Activated CD4-positive, alpha-beta T cell treated with anti-CD3 and anti-CD28 coated beads, Interleukin-2, amount 50 U/mL, for 16 hours (primary cell): ENCODE measurements around the gene GID8.
"Not testable (repeated sequence)": the region's sequence is repeated elsewhere in the genome, so short reads cannot be mapped to it uniquely, and the experiment has no call there.

Experiments used
- DNase-seq: peaks from one replicate; pipeline ENCODE4 v3.0.0-alpha.2; 2020

GID8 gene

DNA sequence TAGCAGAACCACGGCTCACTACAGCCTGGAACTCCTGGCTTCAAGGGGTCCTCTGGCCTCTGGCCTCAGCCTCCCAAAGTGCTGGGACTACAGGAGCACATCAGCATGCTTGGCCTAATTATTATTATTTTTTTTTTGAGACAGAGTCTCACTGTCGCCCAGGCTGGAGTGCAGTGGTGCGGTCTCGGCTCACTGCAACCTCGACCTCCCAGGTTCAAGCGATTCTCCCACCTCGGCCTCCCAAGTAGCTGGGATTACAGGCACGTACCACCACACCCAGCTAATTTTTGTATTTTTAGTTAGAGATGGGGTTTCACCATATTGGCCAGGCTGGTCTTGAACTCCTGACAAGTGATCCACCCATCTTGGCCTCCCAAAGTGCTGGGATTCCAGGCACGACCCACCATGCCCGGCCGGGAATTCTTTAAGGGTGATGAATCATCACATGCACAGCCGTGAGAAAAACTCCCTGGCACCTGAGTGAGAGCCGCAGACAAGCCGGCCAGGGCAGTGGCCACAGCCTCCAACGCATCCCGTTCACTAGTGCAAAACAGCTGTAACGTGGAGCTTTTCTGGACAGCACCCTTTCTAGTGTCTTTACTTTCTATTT, 14.8 kb upstream of the GID8 start:
- not testable (repeated sequence) for DNase-seq

DNA sequence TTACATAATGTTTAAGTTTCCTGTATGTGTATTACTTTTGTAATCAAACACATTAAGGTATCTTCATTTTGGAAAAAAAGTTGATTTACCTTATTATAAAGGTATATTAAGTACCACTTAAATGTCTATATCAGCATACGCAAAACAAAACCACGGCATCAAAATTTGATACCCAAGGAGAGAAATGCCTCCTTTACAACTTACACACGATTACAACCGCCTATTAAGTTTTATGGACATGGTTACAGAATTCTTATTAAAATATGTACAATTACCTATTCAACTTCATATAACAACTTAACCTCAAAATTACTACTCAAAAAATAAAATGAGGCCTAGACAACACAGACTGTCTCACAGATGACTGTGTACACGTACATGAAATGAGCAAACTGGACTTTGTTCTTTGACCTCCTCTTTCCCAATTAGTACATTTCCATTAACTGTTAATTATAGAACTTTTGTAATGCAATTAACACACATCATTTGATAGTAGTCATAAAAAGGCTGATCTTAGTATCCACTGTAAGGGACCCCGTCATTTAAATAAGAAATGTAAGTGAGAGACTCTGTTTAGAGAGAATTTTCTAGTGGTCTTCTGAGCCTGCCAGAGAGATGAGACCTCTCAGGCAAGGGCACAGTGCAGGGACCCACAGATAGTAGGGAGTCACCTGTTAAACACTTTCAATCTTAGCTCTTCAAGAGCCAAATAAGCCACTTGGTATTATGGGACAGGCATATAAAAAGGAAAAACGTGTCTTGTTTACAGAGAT, 14.1 kb upstream of the GID8 start:
- no peak for DNase-seq

DNA sequence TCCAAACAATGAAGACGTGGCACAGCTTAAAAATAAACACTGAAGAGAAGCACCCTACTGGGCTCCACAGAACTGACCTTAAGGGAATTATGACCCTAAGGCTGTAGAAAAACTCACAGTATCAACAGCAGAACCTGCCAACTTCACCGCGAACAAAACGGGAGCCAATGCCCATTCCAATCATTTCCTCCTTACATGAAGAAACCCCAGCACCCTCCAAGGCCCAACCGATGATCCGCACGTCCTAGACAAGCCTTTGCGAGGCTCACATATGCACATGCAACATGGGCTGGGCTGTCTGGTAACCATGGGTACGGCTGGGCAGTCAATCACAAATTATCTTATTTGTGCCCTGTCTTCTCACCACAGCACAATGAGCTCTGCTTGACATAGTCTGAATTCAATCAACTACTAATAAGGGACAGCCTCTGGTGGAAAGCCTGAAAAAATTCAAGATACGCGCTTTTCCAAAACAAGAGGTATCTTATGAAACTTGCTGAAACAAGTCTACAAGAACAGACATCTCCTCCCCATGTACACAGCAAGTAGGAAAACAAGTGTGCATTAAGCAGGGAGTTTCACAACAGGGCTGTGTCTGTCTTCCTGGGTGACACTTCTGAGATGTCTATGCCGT, 13.4 kb upstream of the GID8 start:
- DNase-seq: peak; percentile 50

DNA sequence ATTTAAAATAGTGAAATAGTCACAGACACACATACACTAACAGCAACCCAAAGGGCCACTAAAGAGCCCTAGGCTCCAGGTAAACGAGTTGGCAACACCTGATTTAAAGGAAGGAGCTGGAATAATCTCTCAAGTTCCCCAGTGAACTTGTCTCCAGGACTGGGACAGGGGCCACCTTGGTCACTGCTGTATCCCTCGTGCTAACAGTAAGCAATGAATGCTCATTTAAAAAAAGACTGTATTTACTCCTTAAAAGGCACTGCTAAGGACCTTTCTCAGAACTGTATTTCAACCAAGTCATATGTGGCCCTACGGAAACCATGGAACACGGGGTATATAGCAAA, 12.9 kb upstream of the GID8 start:
- DNase-seq: no peak

DNA sequence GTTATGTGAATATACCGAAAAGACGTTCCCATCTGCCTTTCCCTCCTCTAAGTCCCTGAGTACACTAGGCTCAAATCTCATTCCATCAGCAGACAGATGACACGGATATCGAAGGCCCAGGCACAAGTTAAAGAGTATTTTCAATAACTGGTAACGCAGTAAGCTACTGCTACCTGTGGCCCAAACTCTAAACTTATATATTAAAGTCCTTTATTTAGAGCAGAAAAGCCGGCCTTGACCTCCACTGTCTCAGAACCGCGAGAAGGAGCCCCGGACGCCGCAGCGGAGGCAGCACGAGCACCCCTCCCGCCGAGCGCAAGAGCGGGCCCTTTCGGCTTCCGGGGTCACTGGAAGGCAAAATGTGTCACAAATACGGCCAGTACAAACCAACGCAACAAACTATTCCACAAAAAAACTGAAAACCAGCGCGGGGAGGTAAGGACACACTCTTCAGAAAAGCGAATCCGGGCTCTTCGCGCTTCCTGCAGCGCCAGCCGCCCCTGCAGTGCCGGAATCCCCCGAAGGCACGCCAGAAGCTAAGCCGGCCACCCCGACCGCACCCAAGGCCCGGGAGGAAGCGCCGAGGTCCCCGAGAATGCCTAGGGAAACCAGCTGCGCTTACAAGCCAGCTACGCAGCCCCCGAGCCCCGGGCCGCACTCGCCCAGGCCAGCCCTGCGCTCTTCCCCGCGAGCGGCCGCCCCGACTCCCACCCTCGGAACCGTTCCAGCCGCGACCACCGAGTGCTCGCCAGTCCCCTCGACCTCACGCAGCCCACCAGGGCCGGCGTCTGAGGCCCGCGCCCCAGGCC, 12.3 kb upstream of the GID8 start:
- DNase-seq: peak; percentile 52

DNA sequence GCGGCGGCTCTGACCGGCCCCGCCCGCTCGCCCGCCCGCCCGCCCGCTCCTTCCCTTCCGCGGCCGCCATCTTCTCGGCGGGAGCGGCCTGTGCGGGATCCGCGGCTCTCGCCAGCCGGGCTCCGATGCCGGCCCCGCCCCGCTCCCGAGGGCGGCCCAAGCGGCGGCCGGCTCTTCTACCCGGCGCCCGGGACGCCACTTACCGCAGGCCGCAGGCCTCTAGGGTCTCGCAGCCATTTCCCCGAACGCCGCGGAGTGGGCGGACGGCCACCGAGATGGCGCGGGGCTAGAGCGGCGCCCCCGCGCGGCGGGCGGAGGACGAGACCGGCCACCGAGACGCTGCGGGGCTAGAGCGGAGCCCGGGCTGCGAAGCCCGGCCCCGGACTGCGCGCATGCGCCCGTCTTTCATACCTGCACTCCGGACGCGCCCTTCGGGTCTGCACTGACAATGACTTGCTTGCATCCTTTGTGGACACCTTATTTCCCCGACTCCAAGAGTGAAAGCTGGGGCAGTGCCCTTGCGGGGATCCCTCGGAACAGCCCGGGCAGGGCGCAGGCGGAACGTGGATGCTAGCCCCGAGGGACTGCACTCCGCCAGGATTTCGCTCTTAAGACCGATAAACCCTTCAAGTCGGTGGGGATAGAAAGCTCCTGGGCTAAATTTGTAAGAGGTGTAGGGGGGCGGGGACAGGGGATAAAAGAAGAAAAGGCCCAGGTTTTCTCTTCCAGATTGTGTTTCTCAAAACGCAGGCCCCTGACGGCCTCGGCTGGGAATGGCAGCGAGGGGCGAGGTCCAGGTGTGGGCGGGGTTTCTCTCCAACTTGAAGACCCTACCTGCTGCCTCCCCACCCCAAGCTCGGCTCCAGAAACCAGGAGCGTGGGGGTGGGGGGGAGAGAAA, 11.5 kb upstream of the GID8 start, which contains the start of gene DIDO1:
Gene DIDO1, minus strand, starts transcription at position 277 of the 899 bp plus-strand sequence.
- peak; percentile 93 for DNase-seq

DNA sequence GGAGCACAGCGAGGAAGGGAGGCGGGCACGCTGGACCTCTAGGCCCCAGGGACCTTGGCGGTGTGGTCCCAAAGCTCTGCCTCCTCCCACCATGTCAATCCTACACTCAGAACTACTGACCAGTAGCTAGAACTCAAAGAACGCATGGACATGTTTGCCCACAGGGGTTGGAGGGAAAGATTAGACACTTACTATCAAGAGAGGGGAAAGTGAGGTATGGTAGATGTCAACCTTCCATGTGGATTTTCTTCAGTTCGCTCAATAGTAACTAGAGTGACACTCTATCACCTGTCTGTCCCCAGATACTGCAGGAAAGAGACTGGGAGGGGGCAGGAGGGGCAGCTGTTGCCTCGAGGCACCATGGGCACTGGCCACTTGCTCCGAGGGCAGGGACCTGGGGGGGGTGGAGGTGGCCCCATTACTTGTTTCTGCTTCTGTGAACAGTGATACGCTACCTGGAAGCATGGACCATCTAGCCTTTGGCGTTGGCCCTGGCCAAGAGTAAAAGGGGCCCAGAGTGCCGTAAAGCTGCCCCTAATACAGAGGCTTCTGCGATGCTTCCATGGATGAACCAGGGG, 10.7 kb upstream of the GID8 start:
- no peak for DNase-seq

DNA sequence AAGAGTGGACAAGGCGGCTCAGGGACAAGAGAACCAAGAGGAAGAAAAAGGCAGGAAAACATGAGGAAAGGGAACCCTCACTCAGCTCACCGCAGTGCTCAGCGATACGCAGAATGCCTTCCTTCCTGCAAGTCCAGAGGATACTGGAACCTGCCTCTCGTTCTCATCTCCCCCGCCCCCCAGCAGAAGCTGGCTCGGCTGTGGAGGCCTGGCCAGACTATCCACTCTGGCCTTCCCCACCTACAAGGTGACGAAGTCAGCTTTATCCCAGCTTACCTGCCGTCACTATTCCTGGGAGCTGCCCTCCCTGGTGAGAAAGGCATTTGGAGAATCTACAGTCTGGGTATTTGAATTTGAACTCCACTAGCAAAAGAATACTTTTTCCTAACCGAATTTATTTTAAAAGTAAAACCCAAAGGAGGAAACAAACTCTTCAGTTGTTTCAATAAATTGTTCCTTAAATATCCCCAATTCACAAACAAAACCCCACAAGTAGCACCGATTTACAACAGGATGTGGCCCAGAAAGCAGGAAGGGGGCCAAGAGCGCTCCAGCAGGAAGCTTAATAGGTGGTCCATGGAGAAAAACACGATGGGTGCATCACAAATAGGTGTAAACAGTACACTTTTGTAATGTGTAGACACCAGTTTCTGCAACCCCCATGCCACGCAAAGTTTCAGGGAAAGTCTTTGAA, 9.6 kb upstream of the GID8 start:
- no peak for DNase-seq

DNA sequence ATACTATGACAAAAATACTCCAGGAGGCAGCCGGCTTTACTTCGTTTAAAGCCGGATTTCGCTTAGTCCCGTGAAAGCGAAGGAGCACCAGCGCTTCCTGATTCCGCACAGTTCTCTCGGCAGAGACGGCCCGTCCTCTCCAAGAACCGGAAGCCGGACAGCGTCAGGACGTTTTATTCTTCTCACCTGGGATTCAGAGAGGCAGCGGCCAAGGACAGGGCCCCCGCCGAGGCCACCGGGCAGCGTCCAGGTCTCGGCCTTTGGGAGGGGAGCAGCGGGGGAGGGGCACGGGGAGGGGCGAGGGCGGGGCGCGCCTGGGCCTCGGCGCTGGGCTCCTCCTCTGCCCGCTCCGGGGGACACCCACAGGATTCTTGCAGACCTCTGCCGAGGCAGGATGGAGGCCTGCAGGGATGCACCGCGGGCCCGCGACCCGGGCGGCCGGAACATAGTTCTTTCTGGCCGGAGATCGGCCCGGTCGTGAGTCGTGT, 8.9 kb upstream of the GID8 start:
- peak; percentile 59 for DNase-seq

DNA sequence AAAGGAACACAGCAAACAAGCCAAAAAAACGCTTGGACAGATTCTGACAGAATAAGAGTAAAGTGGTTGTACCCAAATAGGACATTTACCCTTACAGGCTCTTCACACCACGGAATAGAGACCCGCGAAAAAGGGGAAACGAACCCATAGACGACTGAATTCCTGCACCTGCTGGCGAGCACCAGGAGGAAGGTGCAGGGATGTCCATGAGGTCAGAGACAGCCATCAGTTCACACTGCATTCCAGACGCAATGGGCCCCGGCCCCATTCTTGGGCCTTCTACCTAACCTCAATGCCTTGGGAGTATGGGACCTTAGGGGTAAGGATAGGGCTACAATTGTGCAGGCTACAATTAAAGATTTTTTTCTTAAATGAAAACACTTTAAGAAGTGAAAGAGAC, 6.5 kb upstream of the GID8 start:
- no peak for DNase-seq

DNA sequence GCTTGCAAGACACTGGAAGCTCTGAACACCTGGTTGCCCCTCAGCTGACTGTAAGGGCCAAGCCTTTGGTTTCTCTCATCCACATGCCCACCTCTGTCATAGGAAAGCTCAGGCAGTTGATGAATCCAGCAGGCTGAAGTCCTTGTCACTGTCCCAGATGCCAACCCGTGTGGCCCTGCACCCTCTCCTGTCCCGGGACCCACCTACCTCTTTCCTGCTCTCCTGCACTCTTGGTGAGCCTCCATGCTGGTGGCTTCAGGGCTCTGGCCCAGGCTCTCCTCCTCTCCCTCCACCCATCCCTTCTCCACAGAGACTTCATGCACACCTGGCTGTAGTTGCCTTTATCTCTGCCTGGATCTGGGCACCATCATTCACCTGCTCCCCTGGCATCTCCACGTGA, 4.0 kb upstream of the GID8 start:
- no peak for DNase-seq

DNA sequence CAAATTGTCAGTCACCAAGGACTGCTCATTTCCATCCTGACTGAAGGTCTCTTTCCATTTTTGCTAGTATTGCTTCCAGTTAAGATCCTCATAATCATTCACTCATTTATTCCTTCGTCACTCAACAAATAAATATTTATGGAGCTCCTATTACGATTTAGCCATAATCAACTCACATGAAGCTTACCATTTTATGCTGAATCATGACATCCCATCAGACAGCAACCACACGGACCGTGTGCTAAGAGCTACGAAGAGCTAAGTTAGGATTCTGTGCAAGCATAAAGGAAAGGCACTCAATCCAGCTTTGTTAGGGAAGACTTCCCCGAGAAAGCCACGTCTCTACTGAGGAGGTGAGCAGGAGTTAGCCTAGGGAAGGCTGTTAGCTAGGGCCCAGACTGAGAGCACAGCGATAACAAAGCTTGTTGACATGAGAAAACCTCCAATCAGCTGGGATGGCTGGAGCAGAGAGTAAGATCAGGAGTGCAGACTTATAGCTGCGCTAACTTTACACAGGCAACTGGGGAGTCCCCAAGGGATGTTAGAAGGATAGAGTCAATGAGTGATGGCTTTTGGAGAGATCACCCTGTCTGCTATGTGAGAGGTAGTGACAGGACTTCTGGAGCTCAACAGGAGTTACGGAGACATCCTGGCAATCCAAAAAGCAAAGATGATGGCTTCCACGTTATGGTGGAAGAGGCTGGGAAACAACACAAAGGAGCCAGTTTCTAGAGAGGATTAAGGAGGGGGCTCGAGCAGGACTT, 2.6 kb upstream of the GID8 start:
- no peak for DNase-seq

DNA sequence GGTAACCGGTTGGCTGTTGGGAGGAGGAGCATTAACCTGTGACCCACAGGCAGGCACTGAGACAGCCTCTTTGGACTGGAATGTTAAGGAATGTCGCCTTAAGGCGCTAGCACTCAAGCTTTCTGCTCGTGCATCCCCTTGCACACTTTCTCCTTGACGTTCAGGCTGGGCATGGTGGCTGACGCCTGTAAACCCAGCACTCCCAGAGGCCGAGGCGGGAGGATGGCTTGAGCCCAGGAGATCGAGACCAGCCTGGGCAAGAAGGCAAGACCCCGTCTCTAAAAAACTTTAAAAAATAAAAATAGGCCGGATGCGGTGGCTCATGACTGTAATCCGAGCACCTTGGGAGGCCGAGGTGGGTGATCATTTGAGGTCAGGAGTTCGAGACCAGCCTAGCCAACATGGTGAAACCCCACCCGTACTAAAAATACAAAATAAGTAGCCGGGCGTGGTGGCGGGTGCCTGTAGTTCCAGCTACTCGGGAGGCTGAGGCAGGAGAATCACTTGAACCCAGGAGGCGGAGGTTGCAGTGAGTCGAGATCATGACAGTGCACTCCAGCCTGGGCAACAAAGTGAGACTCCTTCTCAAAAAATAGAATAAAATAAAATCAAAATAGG, 1.9 kb upstream of the GID8 start:
- no peak for DNase-seq

DNA sequence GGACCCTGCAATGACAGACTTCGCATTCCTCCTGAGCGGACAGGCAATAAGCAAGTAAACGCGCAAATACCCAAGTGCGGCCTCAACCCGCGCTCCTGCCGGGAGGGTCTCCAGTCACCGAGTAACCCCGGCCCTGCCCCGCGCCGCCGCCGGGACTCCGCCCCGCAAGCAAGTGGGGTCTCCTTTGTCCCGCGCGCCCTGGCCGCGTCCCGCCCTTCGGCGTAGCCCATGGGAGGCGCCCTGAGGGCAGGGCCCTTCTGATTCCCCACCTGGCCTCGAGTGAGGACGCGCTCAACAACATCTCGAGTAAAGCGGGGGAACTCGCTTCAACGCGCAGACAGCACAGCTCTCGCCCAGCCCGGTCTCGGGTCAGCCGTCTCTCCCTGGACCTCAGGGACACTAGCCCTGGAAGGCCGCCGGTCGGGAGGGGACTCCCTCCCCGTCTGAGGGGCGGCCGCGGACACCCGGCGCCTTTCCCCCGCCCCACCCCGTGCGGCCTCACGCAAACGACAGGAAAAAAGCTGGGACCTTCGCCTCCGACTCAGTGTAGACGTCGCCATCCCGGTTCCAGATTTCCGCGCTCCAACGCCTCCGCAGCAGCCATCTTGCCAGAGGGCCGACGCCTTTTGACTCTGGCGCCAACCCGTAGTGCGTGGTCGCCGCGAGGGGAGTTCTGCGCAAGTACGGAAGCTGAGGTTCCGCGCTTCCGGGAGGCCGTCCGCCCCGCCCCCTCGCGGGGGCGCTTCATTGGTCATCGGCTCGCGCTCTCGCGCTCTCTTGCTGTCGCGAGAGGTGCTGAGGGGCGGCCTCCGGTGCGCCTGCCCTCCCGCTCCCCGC, 461 bp upstream of the GID8 start:
- DNase-seq: peak; percentile 98

DNA sequence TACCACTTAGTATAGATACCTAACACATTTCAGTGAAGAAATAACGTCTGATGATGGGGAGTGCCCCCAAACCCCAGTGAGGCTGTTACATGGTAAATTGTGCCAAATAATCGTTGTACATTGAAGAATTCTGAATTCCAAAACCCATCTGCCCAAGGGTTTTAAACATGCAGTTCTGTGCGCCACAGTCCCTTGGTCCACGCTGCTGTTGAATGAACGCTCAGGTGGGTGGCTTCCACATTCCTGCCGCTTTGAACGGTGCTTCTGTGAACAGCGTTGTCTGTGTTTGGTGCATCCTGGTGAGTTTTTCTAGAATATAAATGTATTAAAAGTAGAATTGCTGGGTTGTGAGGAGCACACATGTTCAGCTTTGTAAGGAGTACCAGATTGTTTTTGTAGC, 2.9 kb downstream of the GID8 start:
- no peak for DNase-seq

DNA sequence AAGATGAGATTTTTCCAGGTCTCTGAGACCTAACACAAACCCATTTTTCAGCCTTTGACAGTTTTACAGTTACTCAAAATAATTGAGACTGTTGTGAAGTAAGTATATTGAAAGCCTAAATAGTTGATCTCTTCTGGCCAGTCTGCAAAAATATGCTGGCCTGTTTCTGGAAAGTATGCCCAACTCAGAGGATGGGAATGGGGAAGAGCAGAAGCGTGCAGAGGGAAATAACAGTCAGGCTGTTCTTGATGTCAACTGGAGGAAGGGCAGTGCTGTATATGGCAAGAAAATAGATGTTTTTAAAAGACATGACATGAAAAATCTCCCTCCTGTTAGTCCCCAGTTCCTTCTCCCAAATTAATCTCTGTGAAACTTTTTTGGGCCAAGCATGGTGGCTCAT, 3.8 kb downstream of the GID8 start:
- no peak for DNase-seq

DNA sequence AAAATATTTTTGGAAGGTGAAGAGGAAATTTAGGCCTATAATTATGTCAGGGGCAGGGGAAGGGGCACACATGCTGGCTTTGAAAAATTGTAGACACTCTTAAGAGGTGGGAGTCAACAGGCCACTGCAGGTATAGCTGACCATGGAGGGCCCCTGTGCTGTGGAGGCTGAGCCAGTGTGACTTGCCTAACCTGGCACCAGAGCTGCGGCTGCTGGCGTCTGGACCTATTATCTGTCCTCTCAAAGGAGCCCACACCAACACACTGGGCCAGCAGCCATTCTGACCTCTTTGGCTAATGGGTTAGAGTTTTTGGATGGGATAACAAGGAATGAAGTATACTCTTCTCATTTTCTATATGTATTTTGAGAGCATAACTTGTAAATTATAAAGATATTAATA, 4.5 kb downstream of the GID8 start:
- no peak for DNase-seq

DNA sequence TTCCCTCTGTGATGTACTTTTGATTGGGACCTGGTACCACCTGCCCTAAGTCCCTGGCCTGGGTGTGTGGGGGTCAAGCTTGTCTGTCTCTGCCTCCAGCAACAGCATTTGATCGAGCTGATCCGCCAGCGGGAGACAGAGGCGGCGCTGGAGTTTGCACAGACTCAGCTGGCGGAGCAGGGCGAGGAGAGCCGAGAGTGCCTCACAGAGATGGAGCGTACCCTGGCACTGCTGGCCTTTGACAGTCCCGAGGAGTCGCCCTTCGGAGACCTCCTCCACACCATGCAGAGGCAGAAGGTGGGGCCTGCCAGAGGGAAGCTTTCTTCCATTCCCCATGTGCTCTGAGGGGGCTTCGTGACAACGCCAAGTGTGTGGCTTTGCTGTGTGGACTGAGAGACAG, 5.4 kb downstream of the GID8 start:
- no peak for DNase-seq

DNA sequence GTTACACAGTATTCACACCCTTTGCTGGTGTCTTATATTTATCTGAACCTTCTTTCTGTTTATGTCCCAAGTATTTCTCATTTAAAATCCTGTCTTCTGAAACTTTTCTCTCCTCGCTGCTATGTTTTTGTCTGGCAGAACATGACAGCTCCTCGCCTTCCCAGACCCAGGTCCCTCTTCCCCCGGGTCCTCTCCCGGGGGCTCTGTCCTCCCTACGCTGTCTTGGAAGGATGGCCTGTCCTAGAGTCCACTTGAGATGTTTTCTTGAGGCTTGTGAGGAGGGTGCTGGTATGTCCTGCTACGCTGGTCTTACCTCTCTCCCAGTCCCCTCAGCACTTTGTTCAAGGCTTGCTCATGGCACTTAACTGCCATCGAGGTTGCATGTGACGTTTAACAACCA, 6.2 kb downstream of the GID8 start:
- DNase-seq: no peak
